K562 (cell line): ENCODE measurements around the gene CNNM2. TPM values are rescaled to one million over a fixed set of nuclear protein-coding genes. Genes with fewer than 3 reads are reported as not detected.

ENCODE experiments used
- EP400 ChIP-seq: fragments of 450-650 bp; IDR thresholded peaks from 2 replicates; pipeline ENCODE4 v1.6.1; 2017; ENCODE audit warnings: antibody characterized with exemption, mild to moderate bottlenecking, moderate library complexity
- FOS ChIP-seq: IDR thresholded peaks from 3 replicates; pipeline ENCODE4 v1.6.1; 2011; ENCODE audit not compliant: insufficient read length; ENCODE audit errors: extremely low read depth
- PHF8 ChIP-seq: fragments of 200-600 bp; sonication (generic); IDR thresholded peaks from 2 replicates; pipeline ENCODE4 v1.6.1; 2012; ENCODE audit warnings: mixed run types, mild to moderate bottlenecking, inconsistent platforms, low read length, moderate library complexity, borderline replicate concordance
- POLR2G ChIP-seq: fragments of 200-400 bp; formaldehyde crosslinking; IDR thresholded peaks from 2 replicates; pipeline ENCODE4 v1.6.1; 2017; ENCODE audit warnings: low read depth, mild to moderate bottlenecking, antibody characterized with exemption, low read length, moderate library complexity
- RBM39 ChIP-seq: fragments of 200-400 bp; formaldehyde crosslinking; optimal IDR thresholded peaks from 2 replicates; pipeline ENCODE3; 2018; ENCODE audit warnings: low read depth, low read length
- SREBF2 ChIP-seq: sonication (generic); formaldehyde crosslinking; IDR thresholded peaks from 2 replicates; pipeline ENCODE4 v1.4.0; 2020; ENCODE audit warnings: mild to moderate bottlenecking, missing genetic modification reagents
- polyA plus RNA-seq, 8 experiments: library from polyadenylated mRNA; depleted of rRNA in 4 of 8; stranded (reverse) in 5 of 8; unstranded in 3 of 8; fragments of >200 nt; fragmentation: Nextera tagmentation in 2 of 8; fragmentation: Illumina TruSeq in 1 of 8; extraction: Ambion mirVana in 2 of 8; extraction: Trizol in 1 of 8; gene quantifications; 2 replicates each; pipeline versions ENCODE4 v1.2.1 to v1.2.3, GENCODE V29; 2011 to 2014; ENCODE audit warnings: inconsistent platforms in 1 of 8, missing spikeins in 1 of 8
- total RNA-seq, 7 experiments: library from RNA; depleted of rRNA in 6 of 7; stranded (reverse); fragments of >200 nt in 6 of 7; fragmentation: Illumina TruSeq in 2 of 7; extraction: Trizol in 2 of 7; gene quantifications; 2 replicates each; pipeline versions ENCODE4 v1.2.1 to v1.2.3, GENCODE V29; 2011 to 2021; ENCODE audit warnings: low replicate concordance in 1 of 7
- TF ChIP-seq, protein P1 (sequence below), 2 experiments: fragments of 450-650 bp; formaldehyde crosslinking in 1 of 2; IDR thresholded peaks; 2 replicates each; pipeline versions ENCODE4 v1.4.0 to v1.6.1; 2014 to 2020; ENCODE audit warnings: mild to moderate bottlenecking in 2 of 2, borderline replicate concordance in 1 of 2, low read depth in 1 of 2
- TF ChIP-seq, protein P2 (sequence below): sonication (generic); formaldehyde crosslinking; IDR thresholded peaks from 2 replicates; pipeline ENCODE4 v1.9.0; 2022; ENCODE audit warnings: mild to moderate bottlenecking, missing genetic modification reagents
- TF ChIP-seq, protein P3 (sequence below): sonication (generic); formaldehyde crosslinking; IDR thresholded peaks from 2 replicates; pipeline ENCODE4 v1.8.0; 2022; ENCODE audit warnings: missing genetic modification reagents, mild to moderate bottlenecking, moderate library complexity, borderline replicate concordance
- TF ChIP-seq, protein P4 (sequence below): sonication (generic); formaldehyde crosslinking; IDR thresholded peaks from 2 replicates; pipeline ENCODE4 v1.8.0; 2022; ENCODE audit warnings: mild to moderate bottlenecking, missing genetic modification reagents

The CNNM2 gene
- total and polyA plus RNA-seq, 9 of the 15 experiments (the other 6 are each of a cell fraction or from before 2014, with no cell fraction given) = 0.21 to 5.0 (median 1.3) TPM

DNA sequence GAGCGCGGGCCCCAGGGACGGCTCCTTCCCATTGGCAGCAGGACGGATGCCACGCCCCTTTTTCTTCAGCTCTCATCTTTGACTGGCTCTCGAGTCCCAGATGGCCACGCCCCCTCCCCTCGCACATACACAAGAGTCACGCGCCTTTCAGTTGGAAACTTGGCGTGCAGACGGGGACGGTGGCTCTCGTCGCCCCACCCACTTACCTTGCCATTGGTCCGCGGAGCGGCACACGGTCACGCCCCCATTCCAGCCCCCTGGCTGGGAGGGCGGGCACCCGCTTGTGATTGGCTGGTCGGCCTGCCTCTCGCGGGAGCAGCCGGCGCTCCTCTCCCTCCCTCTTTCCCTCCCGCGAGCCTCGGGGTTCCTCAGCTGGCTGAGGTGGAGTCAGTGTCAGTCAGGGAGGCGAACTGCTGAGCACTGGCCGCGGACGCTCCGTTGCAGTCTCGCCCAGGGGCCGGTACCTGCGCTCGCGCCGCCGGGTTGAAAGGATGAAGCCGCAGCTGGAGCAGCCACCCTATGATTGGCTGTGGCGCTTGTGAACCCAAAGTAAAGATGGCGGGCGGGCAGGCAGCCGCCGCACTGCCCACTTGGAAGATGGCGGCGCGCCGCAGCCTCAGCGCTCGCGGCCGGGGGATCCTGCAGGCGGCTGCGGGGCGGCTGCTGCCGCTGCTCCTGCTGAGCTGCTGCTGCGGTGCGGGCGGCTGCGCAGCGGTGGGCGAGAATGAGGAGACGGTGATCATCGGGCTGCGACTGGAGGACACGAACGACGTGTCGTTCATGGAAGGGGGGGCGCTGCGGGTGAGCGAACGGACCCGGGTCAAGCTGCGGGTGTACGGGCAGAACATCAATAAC is at the start of gene CNNM2 (continued):
- TF ChIP-seq, protein P1, sequence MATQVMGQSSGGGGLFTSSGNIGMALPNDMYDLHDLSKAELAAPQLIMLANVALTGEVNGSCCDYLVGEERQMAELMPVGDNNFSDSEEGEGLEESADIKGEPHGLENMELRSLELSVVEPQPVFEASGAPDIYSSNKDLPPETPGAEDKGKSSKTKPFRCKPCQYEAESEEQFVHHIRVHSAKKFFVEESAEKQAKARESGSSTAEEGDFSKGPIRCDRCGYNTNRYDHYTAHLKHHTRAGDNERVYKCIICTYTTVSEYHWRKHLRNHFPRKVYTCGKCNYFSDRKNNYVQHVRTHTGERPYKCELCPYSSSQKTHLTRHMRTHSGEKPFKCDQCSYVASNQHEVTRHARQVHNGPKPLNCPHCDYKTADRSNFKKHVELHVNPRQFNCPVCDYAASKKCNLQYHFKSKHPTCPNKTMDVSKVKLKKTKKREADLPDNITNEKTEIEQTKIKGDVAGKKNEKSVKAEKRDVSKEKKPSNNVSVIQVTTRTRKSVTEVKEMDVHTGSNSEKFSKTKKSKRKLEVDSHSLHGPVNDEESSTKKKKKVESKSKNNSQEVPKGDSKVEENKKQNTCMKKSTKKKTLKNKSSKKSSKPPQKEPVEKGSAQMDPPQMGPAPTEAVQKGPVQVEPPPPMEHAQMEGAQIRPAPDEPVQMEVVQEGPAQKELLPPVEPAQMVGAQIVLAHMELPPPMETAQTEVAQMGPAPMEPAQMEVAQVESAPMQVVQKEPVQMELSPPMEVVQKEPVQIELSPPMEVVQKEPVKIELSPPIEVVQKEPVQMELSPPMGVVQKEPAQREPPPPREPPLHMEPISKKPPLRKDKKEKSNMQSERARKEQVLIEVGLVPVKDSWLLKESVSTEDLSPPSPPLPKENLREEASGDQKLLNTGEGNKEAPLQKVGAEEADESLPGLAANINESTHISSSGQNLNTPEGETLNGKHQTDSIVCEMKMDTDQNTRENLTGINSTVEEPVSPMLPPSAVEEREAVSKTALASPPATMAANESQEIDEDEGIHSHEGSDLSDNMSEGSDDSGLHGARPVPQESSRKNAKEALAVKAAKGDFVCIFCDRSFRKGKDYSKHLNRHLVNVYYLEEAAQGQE (IDR thresholded peaks at IDR 0.05; ENCODE audit: borderline replicate concordance) = no peak
- TF ChIP-seq, protein P1 (CRISPR knock-in tag; IDR thresholded peaks at IDR 0.05; ENCODE audit: low read depth) = peak; percentile 63; the same call in 1 of the 2 replicates
- TF ChIP-seq POLR2G = peak; percentile 96
- peak; percentile 81 for TF ChIP-seq FOS
- no peak for TF ChIP-seq SREBF2 (CRISPR knock-in tag)
- TF ChIP-seq PHF8 = peak; percentile 80; the same call in 1 of the 2 replicates
- TF ChIP-seq, protein P2, sequence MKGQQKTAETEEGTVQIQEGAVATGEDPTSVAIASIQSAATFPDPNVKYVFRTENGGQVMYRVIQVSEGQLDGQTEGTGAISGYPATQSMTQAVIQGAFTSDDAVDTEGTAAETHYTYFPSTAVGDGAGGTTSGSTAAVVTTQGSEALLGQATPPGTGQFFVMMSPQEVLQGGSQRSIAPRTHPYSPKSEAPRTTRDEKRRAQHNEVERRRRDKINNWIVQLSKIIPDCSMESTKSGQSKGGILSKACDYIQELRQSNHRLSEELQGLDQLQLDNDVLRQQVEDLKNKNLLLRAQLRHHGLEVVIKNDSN (CRISPR knock-in tag) = peak; percentile 91
- TF ChIP-seq EP400 = peak; percentile 32; the same call in 1 of the 2 replicates
- TF ChIP-seq, protein P3, sequence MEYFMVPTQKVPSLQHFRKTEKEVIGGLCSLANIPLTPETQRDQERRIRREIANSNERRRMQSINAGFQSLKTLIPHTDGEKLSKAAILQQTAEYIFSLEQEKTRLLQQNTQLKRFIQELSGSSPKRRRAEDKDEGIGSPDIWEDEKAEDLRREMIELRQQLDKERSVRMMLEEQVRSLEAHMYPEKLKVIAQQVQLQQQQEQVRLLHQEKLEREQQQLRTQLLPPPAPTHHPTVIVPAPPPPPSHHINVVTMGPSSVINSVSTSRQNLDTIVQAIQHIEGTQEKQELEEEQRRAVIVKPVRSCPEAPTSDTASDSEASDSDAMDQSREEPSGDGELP (CRISPR knock-in tag) = peak; percentile 96
- TF ChIP-seq, protein P4, sequence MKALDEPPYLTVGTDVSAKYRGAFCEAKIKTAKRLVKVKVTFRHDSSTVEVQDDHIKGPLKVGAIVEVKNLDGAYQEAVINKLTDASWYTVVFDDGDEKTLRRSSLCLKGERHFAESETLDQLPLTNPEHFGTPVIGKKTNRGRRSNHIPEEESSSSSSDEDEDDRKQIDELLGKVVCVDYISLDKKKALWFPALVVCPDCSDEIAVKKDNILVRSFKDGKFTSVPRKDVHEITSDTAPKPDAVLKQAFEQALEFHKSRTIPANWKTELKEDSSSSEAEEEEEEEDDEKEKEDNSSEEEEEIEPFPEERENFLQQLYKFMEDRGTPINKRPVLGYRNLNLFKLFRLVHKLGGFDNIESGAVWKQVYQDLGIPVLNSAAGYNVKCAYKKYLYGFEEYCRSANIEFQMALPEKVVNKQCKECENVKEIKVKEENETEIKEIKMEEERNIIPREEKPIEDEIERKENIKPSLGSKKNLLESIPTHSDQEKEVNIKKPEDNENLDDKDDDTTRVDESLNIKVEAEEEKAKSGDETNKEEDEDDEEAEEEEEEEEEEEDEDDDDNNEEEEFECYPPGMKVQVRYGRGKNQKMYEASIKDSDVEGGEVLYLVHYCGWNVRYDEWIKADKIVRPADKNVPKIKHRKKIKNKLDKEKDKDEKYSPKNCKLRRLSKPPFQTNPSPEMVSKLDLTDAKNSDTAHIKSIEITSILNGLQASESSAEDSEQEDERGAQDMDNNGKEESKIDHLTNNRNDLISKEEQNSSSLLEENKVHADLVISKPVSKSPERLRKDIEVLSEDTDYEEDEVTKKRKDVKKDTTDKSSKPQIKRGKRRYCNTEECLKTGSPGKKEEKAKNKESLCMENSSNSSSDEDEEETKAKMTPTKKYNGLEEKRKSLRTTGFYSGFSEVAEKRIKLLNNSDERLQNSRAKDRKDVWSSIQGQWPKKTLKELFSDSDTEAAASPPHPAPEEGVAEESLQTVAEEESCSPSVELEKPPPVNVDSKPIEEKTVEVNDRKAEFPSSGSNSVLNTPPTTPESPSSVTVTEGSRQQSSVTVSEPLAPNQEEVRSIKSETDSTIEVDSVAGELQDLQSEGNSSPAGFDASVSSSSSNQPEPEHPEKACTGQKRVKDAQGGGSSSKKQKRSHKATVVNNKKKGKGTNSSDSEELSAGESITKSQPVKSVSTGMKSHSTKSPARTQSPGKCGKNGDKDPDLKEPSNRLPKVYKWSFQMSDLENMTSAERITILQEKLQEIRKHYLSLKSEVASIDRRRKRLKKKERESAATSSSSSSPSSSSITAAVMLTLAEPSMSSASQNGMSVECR (CRISPR knock-in tag) = peak; percentile 35; the same call in 1 of the 2 replicates
- TF ChIP-seq RBM39 = no peak
